HEK293 (cell line): ENCODE data around the gene BTRC.

ENCODE experiments used
- CTCF ChIA-PET: fragments of 350-600 bp; formaldehyde crosslinking; extraction: SDS; loops from one replicate; lab custom pipeline; 2021; ENCODE audit warnings: antibody characterized with exemption; lab: Yijun Ruan, JAX
- POLR2A ChIA-PET: fragments of 300-600 bp; formaldehyde crosslinking; extraction: SDS; loops from one replicate; lab custom pipeline; 2020; ENCODE audit warnings: antibody characterized with exemption, inconsistent platforms; lab: Yijun Ruan, JAX
- H3K27ac ChIP-seq: fragments of 200-500 bp; sonication (Bioruptor generic); 2 replicates; pipeline ENCODE4 v1.5.1; 2014; ENCODE audit warnings: low read depth, low read length, control low read depth, inconsistent platforms; ENCODE audit errors: extremely low read depth
- H3K36me3 ChIP-seq, 2 experiments: fragments of 200-500 bp in 1 of 2; sonication (Bioruptor generic) in 1 of 2; 1 replicate in 1 of 2; 2 replicates in 1 of 2; pipeline ENCODE4 v1.5.1; 2014 to 2017; ENCODE audit warnings: inconsistent platforms in 2 of 2, low read length in 2 of 2; ENCODE audit not compliant: control insufficient read depth in 2 of 2, insufficient read depth in 1 of 2
- H3K4me1 ChIP-seq: fragments of 200-500 bp; sonication (Bioruptor generic); 2 replicates; pipeline ENCODE4 v1.5.1; 2014; ENCODE audit warnings: mild to moderate bottlenecking, low read length, inconsistent platforms; ENCODE audit not compliant: control insufficient read depth, insufficient read depth
- H3K4me3 ChIP-seq: 2 replicates; pipeline ENCODE4 v1.5.1; 2011; ENCODE audit warnings: low read depth, mild to moderate bottlenecking, control low read depth, low read length, moderate library complexity
- H3K9me3 ChIP-seq: fragments of 200-500 bp; sonication (Bioruptor generic); 2 replicates; pipeline ENCODE4 v1.5.1; 2014; ENCODE audit warnings: low read depth, low read length, inconsistent platforms; ENCODE audit not compliant: control insufficient read depth, insufficient read depth
- KLF9 ChIP-seq: fragments of 450-650 bp; formaldehyde crosslinking; IDR thresholded peaks from 2 replicates; pipeline ENCODE4 v1.5.1; 2016; ENCODE audit warnings: missing biosample characterization, missing genetic modification characterization, low read depth
- MZF1 ChIP-seq: fragments of 450-650 bp; formaldehyde crosslinking; IDR thresholded peaks from 2 replicates; pipeline ENCODE4 v1.5.1; 2017; ENCODE audit warnings: missing biosample characterization, missing genetic modification characterization, borderline replicate concordance
- SCRT1 ChIP-seq: fragments of 450-650 bp; formaldehyde crosslinking; IDR thresholded peaks from 2 replicates; pipeline ENCODE4 v1.5.1; 2016; ENCODE audit warnings: missing biosample characterization, missing genetic modification characterization, borderline replicate concordance
- YY2 ChIP-seq: fragments of 450-650 bp; formaldehyde crosslinking; IDR thresholded peaks from 2 replicates; pipeline ENCODE4 v1.5.1; 2016; ENCODE audit warnings: missing biosample characterization, missing genetic modification characterization
- ZBTB8A ChIP-seq: fragments of 450-650 bp; formaldehyde crosslinking; IDR thresholded peaks from 2 replicates; pipeline ENCODE4 v1.5.1; 2016; ENCODE audit warnings: missing biosample characterization, missing genetic modification characterization
- ZNF112 ChIP-seq: fragments of 450-650 bp; formaldehyde crosslinking; IDR thresholded peaks from 2 replicates; pipeline ENCODE4 v1.5.0; 2017; ENCODE audit warnings: missing biosample characterization, missing genetic modification characterization
- ZNF132 ChIP-seq: fragments of 450-650 bp; formaldehyde crosslinking; IDR thresholded peaks from 2 replicates; pipeline ENCODE4 v1.5.1; 2017; ENCODE audit warnings: missing biosample characterization, missing genetic modification characterization, borderline replicate concordance
- ZNF140 ChIP-seq: fragments of 450-650 bp; formaldehyde crosslinking; IDR thresholded peaks from 2 replicates; pipeline ENCODE4 v1.5.1; 2016; ENCODE audit warnings: missing biosample characterization, missing genetic modification characterization
- ZNF221 ChIP-seq: fragments of 450-650 bp; formaldehyde crosslinking; IDR thresholded peaks from 2 replicates; pipeline ENCODE4 v1.5.1; 2017; ENCODE audit warnings: missing biosample characterization, missing genetic modification characterization, borderline replicate concordance
- ZNF274 ChIP-seq, 2 experiments: fragments of 200-500 bp in 1 of 2; fragments of 450-650 bp in 1 of 2; sonication (Bioruptor generic) in 1 of 2; formaldehyde crosslinking in 1 of 2; IDR thresholded peaks; 2 replicates each; pipeline versions ENCODE4 v1.5.1 to v1.6.1; 2014 to 2016; ENCODE audit warnings: borderline replicate concordance in 1 of 2, inconsistent platforms in 1 of 2, low read length in 1 of 2, missing biosample characterization in 1 of 2, missing genetic modification characterization in 1 of 2
- ZNF302 ChIP-seq: fragments of 450-650 bp; formaldehyde crosslinking; IDR thresholded peaks from 2 replicates; pipeline ENCODE4 v1.5.1; 2016; ENCODE audit warnings: missing biosample characterization, missing genetic modification characterization, low read depth
- ZNF404 ChIP-seq: fragments of 450-650 bp; formaldehyde crosslinking; IDR thresholded peaks from 2 replicates; pipeline ENCODE4 v1.5.1; 2017; ENCODE audit warnings: missing biosample characterization, missing genetic modification characterization
- ZNF416 ChIP-seq: fragments of 450-650 bp; formaldehyde crosslinking; IDR thresholded peaks from 2 replicates; pipeline ENCODE4 v1.5.1; 2016; ENCODE audit warnings: missing biosample characterization, missing genetic modification characterization
- ZNF518A ChIP-seq: fragments of 450-650 bp; formaldehyde crosslinking; conservative IDR thresholded peaks from 2 replicates; pipeline ENCODE4 v1.5.1; 2016; ENCODE audit warnings: low read depth, missing biosample characterization, missing genetic modification characterization
- ZNF548 ChIP-seq: fragments of 450-650 bp; formaldehyde crosslinking; IDR thresholded peaks from 2 replicates; pipeline ENCODE4 v1.5.1; 2016; ENCODE audit warnings: missing biosample characterization, missing genetic modification characterization
- ZNF580 ChIP-seq: fragments of 450-650 bp; formaldehyde crosslinking; IDR thresholded peaks from 2 replicates; pipeline ENCODE4 v1.5.1; 2016; ENCODE audit warnings: missing biosample characterization, missing genetic modification characterization
- ZNF629 ChIP-seq: fragments of 450-650 bp; formaldehyde crosslinking; IDR thresholded peaks from 2 replicates; pipeline ENCODE4 v1.5.1; 2017; ENCODE audit warnings: missing biosample characterization, missing genetic modification characterization
- ZNF658 ChIP-seq: fragments of 450-650 bp; formaldehyde crosslinking; IDR thresholded peaks from 2 replicates; pipeline ENCODE4; 2016; ENCODE audit warnings: missing biosample characterization, missing genetic modification characterization
- ZNF670 ChIP-seq: fragments of 450-650 bp; formaldehyde crosslinking; IDR thresholded peaks from 2 replicates; pipeline ENCODE4 v1.5.1; 2016; ENCODE audit warnings: missing biosample characterization, missing genetic modification characterization, low read depth
- TF ChIP-seq, protein P1 (sequence below): IDR thresholded peaks from 2 replicates; pipeline ENCODE4 v1.6.1; 2011; ENCODE audit warnings: mild to moderate bottlenecking, low read depth, low read length, borderline replicate concordance
- TF ChIP-seq, protein P2 (sequence below): fragments of 450-650 bp; formaldehyde crosslinking; IDR thresholded peaks from 2 replicates; pipeline ENCODE4 v1.5.1; 2016; ENCODE audit warnings: missing biosample characterization, missing genetic modification characterization, low read depth
- TF ChIP-seq, protein P3 (sequence below): fragments of 450-650 bp; formaldehyde crosslinking; IDR thresholded peaks from 2 replicates; pipeline ENCODE4 v1.5.1; 2016; ENCODE audit warnings: missing biosample characterization, missing genetic modification characterization
- TF ChIP-seq, protein P4 (sequence below): fragments of 450-650 bp; formaldehyde crosslinking; IDR thresholded peaks from 2 replicates; pipeline ENCODE4 v1.5.0; 2017; ENCODE audit warnings: missing biosample characterization, missing genetic modification characterization, borderline replicate concordance
- TF ChIP-seq, protein P5 (sequence below): fragments of 450-650 bp; IDR thresholded peaks from 2 replicates; pipeline ENCODE4 v1.5.1; 2018; ENCODE audit warnings: missing biosample characterization, mild to moderate bottlenecking, missing genetic modification characterization

The BTRC gene

DNA sequence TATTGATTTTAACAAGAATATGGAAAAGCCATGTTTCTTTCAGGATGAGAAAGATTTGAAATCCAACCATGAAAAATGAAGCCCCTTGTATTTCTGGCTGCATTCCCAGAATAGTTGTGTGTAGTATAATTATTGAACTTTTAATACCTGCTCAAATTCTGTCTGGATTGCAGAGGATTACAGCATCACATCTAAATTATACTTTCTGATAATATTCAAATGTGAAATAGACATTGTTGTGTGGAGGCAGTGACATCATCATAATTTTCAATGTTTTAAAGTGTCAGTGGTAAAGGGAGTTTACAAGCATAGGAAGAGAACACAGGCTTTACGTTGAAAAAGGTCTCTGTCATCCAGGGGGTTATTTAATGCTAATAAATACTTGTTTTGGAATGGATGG is 140.7 kb downstream of the BTRC start:
- H3K36me3 ChIP-seq: no peaks in the 10 kb centered on the region
- no peak overlapping the region for H3K27ac ChIP-seq
- H3K9me3 ChIP-seq: no peaks in the 10 kb centered on the region
- H3K4me3 ChIP-seq: no peak overlapping the region
- POLR2A ChIA-PET: interaction anchor here (0.6 kb wide), 1 partner anchor 27 kb away, joined by 3 read pairs; no protein-coding TSS in a partner anchor
- H3K4me1 ChIP-seq: peaks cover 19% of the 10 kb centered on the region
- CTCF ChIA-PET: interaction anchor here (0.6 to 1.6 kb wide), 5 partner anchors 10 to 173 kb away, joined by 3 to 5 read pairs (median 4); no protein-coding TSS in a partner anchor
- TF ChIP-seq, protein P1, sequence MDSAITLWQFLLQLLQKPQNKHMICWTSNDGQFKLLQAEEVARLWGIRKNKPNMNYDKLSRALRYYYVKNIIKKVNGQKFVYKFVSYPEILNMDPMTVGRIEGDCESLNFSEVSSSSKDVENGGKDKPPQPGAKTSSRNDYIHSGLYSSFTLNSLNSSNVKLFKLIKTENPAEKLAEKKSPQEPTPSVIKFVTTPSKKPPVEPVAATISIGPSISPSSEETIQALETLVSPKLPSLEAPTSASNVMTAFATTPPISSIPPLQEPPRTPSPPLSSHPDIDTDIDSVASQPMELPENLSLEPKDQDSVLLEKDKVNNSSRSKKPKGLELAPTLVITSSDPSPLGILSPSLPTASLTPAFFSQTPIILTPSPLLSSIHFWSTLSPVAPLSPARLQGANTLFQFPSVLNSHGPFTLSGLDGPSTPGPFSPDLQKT: no peak
- no peak for TF ChIP-seq ZNF274 (IDR thresholded peaks at IDR 0.05; ENCODE audit: low read length)
- no peak for TF ChIP-seq ZNF274 (tag by site-specific recombination; IDR thresholded peaks at IDR 0.05; ENCODE audit: borderline replicate concordance)
- TF ChIP-seq MZF1: no peak
- TF ChIP-seq ZNF658: no peak
- TF ChIP-seq ZBTB8A (tag by site-specific recombination): no peak
- no peak for TF ChIP-seq ZNF140 (tag by site-specific recombination)
- TF ChIP-seq, protein P2, sequence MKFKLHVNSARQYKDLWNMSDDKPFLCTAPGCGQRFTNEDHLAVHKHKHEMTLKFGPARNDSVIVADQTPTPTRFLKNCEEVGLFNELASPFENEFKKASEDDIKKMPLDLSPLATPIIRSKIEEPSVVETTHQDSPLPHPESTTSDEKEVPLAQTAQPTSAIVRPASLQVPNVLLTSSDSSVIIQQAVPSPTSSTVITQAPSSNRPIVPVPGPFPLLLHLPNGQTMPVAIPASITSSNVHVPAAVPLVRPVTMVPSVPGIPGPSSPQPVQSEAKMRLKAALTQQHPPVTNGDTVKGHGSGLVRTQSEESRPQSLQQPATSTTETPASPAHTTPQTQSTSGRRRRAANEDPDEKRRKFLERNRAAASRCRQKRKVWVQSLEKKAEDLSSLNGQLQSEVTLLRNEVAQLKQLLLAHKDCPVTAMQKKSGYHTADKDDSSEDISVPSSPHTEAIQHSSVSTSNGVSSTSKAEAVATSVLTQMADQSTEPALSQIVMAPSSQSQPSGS (tag by site-specific recombination): peak; percentile 93
- no peak for TF ChIP-seq ZNF670 (tag by site-specific recombination)
- TF ChIP-seq KLF9 (tag by site-specific recombination): no peak
- no peak for TF ChIP-seq ZNF112 (tag by site-specific recombination)
- no peak for TF ChIP-seq ZNF221 (tag by site-specific recombination)
- TF ChIP-seq ZNF548: no peak
- TF ChIP-seq ZNF580 (tag by site-specific recombination): no peak
- TF ChIP-seq ZNF404 (tag by site-specific recombination): no peak
- no peak for TF ChIP-seq ZNF416 (tag by site-specific recombination)
- TF ChIP-seq ZNF518A (tag by site-specific recombination): no peak
- TF ChIP-seq, protein P3, sequence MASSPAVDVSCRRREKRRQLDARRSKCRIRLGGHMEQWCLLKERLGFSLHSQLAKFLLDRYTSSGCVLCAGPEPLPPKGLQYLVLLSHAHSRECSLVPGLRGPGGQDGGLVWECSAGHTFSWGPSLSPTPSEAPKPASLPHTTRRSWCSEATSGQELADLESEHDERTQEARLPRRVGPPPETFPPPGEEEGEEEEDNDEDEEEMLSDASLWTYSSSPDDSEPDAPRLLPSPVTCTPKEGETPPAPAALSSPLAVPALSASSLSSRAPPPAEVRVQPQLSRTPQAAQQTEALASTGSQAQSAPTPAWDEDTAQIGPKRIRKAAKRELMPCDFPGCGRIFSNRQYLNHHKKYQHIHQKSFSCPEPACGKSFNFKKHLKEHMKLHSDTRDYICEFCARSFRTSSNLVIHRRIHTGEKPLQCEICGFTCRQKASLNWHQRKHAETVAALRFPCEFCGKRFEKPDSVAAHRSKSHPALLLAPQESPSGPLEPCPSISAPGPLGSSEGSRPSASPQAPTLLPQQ (tag by site-specific recombination): no peak
- no peak for TF ChIP-seq YY2 (tag by site-specific recombination)
- TF ChIP-seq ZNF132 (tag by site-specific recombination): no peak
- TF ChIP-seq ZNF302 (tag by site-specific recombination): no peak
- TF ChIP-seq, protein P4, sequence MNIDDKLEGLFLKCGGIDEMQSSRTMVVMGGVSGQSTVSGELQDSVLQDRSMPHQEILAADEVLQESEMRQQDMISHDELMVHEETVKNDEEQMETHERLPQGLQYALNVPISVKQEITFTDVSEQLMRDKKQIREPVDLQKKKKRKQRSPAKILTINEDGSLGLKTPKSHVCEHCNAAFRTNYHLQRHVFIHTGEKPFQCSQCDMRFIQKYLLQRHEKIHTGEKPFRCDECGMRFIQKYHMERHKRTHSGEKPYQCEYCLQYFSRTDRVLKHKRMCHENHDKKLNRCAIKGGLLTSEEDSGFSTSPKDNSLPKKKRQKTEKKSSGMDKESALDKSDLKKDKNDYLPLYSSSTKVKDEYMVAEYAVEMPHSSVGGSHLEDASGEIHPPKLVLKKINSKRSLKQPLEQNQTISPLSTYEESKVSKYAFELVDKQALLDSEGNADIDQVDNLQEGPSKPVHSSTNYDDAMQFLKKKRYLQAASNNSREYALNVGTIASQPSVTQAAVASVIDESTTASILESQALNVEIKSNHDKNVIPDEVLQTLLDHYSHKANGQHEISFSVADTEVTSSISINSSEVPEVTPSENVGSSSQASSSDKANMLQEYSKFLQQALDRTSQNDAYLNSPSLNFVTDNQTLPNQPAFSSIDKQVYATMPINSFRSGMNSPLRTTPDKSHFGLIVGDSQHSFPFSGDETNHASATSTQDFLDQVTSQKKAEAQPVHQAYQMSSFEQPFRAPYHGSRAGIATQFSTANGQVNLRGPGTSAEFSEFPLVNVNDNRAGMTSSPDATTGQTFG (tag by site-specific recombination): no peak
- TF ChIP-seq SCRT1 (tag by site-specific recombination): no peak
- TF ChIP-seq, protein P5, sequence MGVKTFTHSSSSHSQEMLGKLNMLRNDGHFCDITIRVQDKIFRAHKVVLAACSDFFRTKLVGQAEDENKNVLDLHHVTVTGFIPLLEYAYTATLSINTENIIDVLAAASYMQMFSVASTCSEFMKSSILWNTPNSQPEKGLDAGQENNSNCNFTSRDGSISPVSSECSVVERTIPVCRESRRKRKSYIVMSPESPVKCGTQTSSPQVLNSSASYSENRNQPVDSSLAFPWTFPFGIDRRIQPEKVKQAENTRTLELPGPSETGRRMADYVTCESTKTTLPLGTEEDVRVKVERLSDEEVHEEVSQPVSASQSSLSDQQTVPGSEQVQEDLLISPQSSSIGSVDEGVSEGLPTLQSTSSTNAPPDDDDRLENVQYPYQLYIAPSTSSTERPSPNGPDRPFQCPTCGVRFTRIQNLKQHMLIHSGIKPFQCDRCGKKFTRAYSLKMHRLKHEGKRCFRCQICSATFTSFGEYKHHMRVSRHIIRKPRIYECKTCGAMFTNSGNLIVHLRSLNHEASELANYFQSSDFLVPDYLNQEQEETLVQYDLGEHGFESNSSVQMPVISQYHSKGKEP: 0 out of 2 replicates have a peak, but pooled peaks have one; percentile 15
- 0 out of 2 replicates have a peak, but pooled peaks have one; percentile 19 for TF ChIP-seq ZNF629 (tag by site-specific recombination)
